ENCODE measurements around the gene MAGI2. TPM values are rescaled to one million over a fixed set of nuclear protein-coding genes. Genes with fewer than 3 reads are reported as not detected.

The MAGI2 gene
- total RNA-seq, 1 experiment from 2014 or later: 0.22 TPM

DNA sequence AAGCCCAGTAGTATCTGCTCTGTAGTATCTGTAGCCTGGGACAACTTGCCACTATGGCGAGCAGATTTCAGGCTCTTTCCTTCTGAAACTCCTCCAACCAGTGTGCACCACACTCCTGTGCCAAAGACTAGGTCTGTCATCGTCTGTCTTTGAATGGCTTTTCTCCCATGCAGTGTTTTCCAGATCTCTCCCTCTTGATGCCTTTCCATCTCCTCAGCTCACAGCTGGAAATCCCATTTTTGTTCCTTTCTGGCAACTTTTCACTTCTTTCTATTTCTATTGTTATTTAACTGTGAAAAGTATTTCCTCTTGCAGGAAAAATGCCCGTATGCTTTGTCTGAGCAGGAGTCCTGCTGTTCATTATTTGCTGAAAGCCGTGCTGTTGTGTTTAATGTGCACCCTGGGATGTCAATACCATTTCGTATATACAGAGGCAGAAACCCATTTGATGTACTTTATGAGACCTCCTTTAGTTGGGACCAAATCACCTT, 1281.2 kb downstream of the MAGI2 start:
- no TSS peak for BruUV-seq (replicated peaks)
- intact Hi-C loops (cut with micrococcal nuclease): no loop called here

More for the DNA sequence above, 1281.2 kb downstream of the MAGI2 start:
- peaks cover 74% of the 10 kb centered on the region for H3K27me3 ChIP-seq (ENCODE audit: insufficient read depth, low read length)
- H3K27ac ChIP-seq (ENCODE audit: low read depth, low read length): no peak overlapping the region
- ChIA-PET CTCF (no interaction called here), RAD21 (ENCODE audit: low non-redundant PET in 1 of 2, low total read pairs in 2 of 2, uncharacterized antibody in 2 of 2, unreplicated experiment in 2 of 2) (no interaction called here), POLR2A (no interaction called here)
- no peak for TF ChIP-seq ELF1 (IDR thresholded peaks at IDR 0.05; ENCODE audit: borderline replicate concordance, low read depth)
- TF ChIP-seq, protein P1, sequence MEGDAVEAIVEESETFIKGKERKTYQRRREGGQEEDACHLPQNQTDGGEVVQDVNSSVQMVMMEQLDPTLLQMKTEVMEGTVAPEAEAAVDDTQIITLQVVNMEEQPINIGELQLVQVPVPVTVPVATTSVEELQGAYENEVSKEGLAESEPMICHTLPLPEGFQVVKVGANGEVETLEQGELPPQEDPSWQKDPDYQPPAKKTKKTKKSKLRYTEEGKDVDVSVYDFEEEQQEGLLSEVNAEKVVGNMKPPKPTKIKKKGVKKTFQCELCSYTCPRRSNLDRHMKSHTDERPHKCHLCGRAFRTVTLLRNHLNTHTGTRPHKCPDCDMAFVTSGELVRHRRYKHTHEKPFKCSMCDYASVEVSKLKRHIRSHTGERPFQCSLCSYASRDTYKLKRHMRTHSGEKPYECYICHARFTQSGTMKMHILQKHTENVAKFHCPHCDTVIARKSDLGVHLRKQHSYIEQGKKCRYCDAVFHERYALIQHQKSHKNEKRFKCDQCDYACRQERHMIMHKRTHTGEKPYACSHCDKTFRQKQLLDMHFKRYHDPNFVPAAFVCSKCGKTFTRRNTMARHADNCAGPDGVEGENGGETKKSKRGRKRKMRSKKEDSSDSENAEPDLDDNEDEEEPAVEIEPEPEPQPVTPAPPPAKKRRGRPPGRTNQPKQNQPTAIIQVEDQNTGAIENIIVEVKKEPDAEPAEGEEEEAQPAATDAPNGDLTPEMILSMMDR (IDR thresholded peaks at IDR 0.05 in 2 of 3, conservative IDR thresholded peaks at IDR 0.05 in 1 of 3; ENCODE audit: borderline replicate concordance in 1 of 3, insufficient read depth in 1 of 3, low read depth in 2 of 3, low read length in 2 of 3): no peak
- TF ChIP-seq JUND (IDR thresholded peaks at IDR 0.05): no peak
- TF ChIP-seq TCF7L2 (IDR thresholded peaks at IDR 0.05; ENCODE audit: borderline replicate concordance, extremely low read depth, insufficient read depth, insufficient read length): no peak
- TF ChIP-seq SIN3A (IDR thresholded peaks at IDR 0.05; ENCODE audit: low read depth): no peak
- TF ChIP-seq CEBPB (IDR thresholded peaks at IDR 0.05; ENCODE audit: low read depth): no peak
- no peak for TF ChIP-seq FOSL1 (IDR thresholded peaks at IDR 0.05; ENCODE audit: low read depth)
- TF ChIP-seq CBX3 (IDR thresholded peaks at IDR 0.05; ENCODE audit: low read depth): no peak
- TF ChIP-seq, protein P2, sequence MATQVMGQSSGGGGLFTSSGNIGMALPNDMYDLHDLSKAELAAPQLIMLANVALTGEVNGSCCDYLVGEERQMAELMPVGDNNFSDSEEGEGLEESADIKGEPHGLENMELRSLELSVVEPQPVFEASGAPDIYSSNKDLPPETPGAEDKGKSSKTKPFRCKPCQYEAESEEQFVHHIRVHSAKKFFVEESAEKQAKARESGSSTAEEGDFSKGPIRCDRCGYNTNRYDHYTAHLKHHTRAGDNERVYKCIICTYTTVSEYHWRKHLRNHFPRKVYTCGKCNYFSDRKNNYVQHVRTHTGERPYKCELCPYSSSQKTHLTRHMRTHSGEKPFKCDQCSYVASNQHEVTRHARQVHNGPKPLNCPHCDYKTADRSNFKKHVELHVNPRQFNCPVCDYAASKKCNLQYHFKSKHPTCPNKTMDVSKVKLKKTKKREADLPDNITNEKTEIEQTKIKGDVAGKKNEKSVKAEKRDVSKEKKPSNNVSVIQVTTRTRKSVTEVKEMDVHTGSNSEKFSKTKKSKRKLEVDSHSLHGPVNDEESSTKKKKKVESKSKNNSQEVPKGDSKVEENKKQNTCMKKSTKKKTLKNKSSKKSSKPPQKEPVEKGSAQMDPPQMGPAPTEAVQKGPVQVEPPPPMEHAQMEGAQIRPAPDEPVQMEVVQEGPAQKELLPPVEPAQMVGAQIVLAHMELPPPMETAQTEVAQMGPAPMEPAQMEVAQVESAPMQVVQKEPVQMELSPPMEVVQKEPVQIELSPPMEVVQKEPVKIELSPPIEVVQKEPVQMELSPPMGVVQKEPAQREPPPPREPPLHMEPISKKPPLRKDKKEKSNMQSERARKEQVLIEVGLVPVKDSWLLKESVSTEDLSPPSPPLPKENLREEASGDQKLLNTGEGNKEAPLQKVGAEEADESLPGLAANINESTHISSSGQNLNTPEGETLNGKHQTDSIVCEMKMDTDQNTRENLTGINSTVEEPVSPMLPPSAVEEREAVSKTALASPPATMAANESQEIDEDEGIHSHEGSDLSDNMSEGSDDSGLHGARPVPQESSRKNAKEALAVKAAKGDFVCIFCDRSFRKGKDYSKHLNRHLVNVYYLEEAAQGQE (IDR thresholded peaks at IDR 0.05; ENCODE audit: low read depth): no peak
- DNase-seq (ENCODE audit: low read depth, low spot score) (no peak), ATAC-seq (no peak)
- no peak overlapping the region for H2AFZ ChIP-seq (ENCODE audit: low read depth, low read length, poor library complexity, severe bottlenecking)
- H3K4me3 ChIP-seq (replicated peaks in 1 of 2; ENCODE audit: low read depth in 1 of 2, low read length in 2 of 2): no peak overlapping the region
- H3K9ac ChIP-seq (ENCODE audit: low read length): no peak overlapping the region
- no peak overlapping the region for H3K4me2 ChIP-seq (ENCODE audit: low read length)
- H3K9me2 ChIP-seq (ENCODE audit: insufficient read depth): no peaks in the 10 kb centered on the region
- H3K4me1 ChIP-seq (ENCODE audit: control insufficient read depth in 1 of 2, insufficient read depth in 2 of 2, low read length in 2 of 2): no peaks in the 10 kb centered on the region
- no peaks in the 10 kb centered on the region for H3K36me3 ChIP-seq (ENCODE audit: control insufficient read depth in 1 of 2, insufficient read depth in 2 of 2, low read length in 2 of 2)
- H3K79me2 ChIP-seq (ENCODE audit: insufficient read depth, low read length): no peaks in the 10 kb centered on the region
- H4K20me1 ChIP-seq (ENCODE audit: insufficient read depth): no peaks in the 10 kb centered on the region
- no peaks in the 10 kb centered on the region for H3K9me3 ChIP-seq (ENCODE audit: control insufficient read depth in 1 of 2, insufficient read depth in 1 of 2, low read depth in 1 of 2, low read length in 2 of 2)
